HCT116 (cell line): Measurements from ENCODE around the gene TF. TPM values are rescaled to one million over a fixed set of nuclear protein-coding genes. Genes with fewer than 3 reads are reported as not detected.

Source experiments
- ATAC-seq: fragments of 200-7000 bp; cut with Tn5 transposase; 2 replicates; pipeline ENCODE4 v1.9.1; 2020; ENCODE audit warnings: mild to moderate bottlenecking, moderate library complexity
- BruUV-seq: library from RNA; stranded (reverse); fragments of 400-500 nt; replicated peaks from 2 replicates; lab custom pipeline; 2021; lab: Mats Ljungman, UMichigan
- CTCF ChIA-PET: fragments of 300-600 bp; sonication (Branson Sonifier 250); formaldehyde crosslinking; loops from one replicate; lab custom pipeline; 2021; ENCODE audit warnings: antibody characterized with exemption; lab: Charles Lee
- POLR2A ChIA-PET: fragments of 300-600, 350-600 bp; sonication (Branson Sonifier 250); formaldehyde crosslinking; loops from one replicate; lab custom pipeline; 2021; ENCODE audit warnings: antibody characterized with exemption; lab: Charles Lee
- RAD21 ChIA-PET, 2 experiments: fragments of 300-600 bp; sonication (Branson Sonifier 250); formaldehyde crosslinking; loops; one replicate each; lab custom pipeline; 2023; ENCODE audit warnings: low total read pairs in 2 of 2; ENCODE audit not compliant: uncharacterized antibody in 2 of 2, unreplicated experiment in 2 of 2, low non-redundant PET in 1 of 2; lab: Charles Lee
- DNase-seq: peaks from one replicate; pipeline ENCODE4 v3.0.0-alpha.2; 2010; ENCODE audit warnings: low read depth, low spot score
- H2AFZ ChIP-seq: fragments of 200-600 bp; shearing (Covaris generic), sonication (generic); 2 replicates; pipeline ENCODE4 v1.6.1; 2017; ENCODE audit warnings: low read depth, mixed run types, mixed read lengths, antibody characterized with exemption, low read length; ENCODE audit not compliant: poor library complexity, severe bottlenecking
- H3K27ac ChIP-seq: 2 replicates; pipeline ENCODE4 v1.5.1; 2012; ENCODE audit warnings: low read depth, low read length
- H3K27me3 ChIP-seq: fragments of 200-600 bp; sonication (generic); 2 replicates; pipeline ENCODE4 v1.6.1; 2016; ENCODE audit warnings: mixed run types, low read length, mixed read lengths; ENCODE audit not compliant: insufficient read depth
- H3K36me3 ChIP-seq, 2 experiments: fragments of 200-500 bp in 1 of 2; fragments of 200-600 bp in 1 of 2; sonication (Bioruptor generic) in 1 of 2; sonication (generic) in 1 of 2; 2 replicates each; pipeline versions ENCODE4 v1.5.1 to v1.6.1; 2014 to 2016; ENCODE audit warnings: low read length in 2 of 2, inconsistent platforms in 1 of 2, mixed read lengths in 1 of 2, mixed run types in 1 of 2; ENCODE audit not compliant: insufficient read depth in 2 of 2, control insufficient read depth in 1 of 2
- H3K4me1 ChIP-seq, 2 experiments: fragments of 200-600 bp in 1 of 2; sonication (generic) in 1 of 2; 2 replicates each; pipeline versions ENCODE4 v1.5.1 to v1.6.1; 2012 to 2017; ENCODE audit warnings: low read length in 2 of 2, inconsistent platforms in 1 of 2, mild to moderate bottlenecking in 1 of 2, mixed read lengths in 1 of 2, mixed run types in 1 of 2, moderate library complexity in 1 of 2; ENCODE audit not compliant: insufficient read depth in 2 of 2, control insufficient read depth in 1 of 2
- H3K4me2 ChIP-seq: fragments of 200-600 bp; sonication (generic); 2 replicates; pipeline ENCODE4 v1.6.1; 2017; ENCODE audit warnings: mixed run types, low read length, mixed read lengths
- H3K4me3 ChIP-seq, 2 experiments: fragments of 200-600 bp in 1 of 2; sonication (generic) in 1 of 2; replicated peaks in 1 of 2; 2 replicates each; pipeline ENCODE4 v1.5.1; 2011 to 2016; ENCODE audit warnings: low read length in 2 of 2, control low read depth in 1 of 2, low read depth in 1 of 2, mild to moderate bottlenecking in 1 of 2, mixed read lengths in 1 of 2, mixed run types in 1 of 2
- H3K79me2 ChIP-seq: fragments of 200-600 bp; sonication (generic); 2 replicates; pipeline ENCODE4 v1.6.1; 2017; ENCODE audit warnings: mild to moderate bottlenecking, mixed run types, low read length, moderate library complexity, mixed read lengths; ENCODE audit not compliant: insufficient read depth
- H3K9ac ChIP-seq: fragments of 200-600 bp; sonication (generic); 2 replicates; pipeline ENCODE4 v1.6.1; 2016; ENCODE audit warnings: low read length, mixed read lengths
- H3K9me2 ChIP-seq: fragments of 200-600 bp; sonication (generic), shearing (Covaris generic); 2 replicates; pipeline ENCODE4 v1.6.1; 2017; ENCODE audit warnings: mixed run types, mild to moderate bottlenecking, moderate library complexity; ENCODE audit not compliant: insufficient read depth
- H3K9me3 ChIP-seq, 2 experiments: fragments of 200-500 bp in 1 of 2; fragments of 200-600 bp in 1 of 2; sonication (Bioruptor generic) in 1 of 2; sonication (generic) in 1 of 2; 2 replicates each; pipeline ENCODE4 v1.6.1; 2014 to 2017; ENCODE audit warnings: low read length in 2 of 2, mixed read lengths in 2 of 2, inconsistent platforms in 1 of 2, low read depth in 1 of 2, mild to moderate bottlenecking in 1 of 2, mixed run types in 1 of 2, moderate library complexity in 1 of 2; ENCODE audit not compliant: control insufficient read depth in 1 of 2, insufficient read depth in 1 of 2
- H4K20me1 ChIP-seq: fragments of 200-600 bp; sonication (generic), shearing (Covaris generic); 2 replicates; pipeline ENCODE4 v1.6.1; 2017; ENCODE audit warnings: mixed run types, mild to moderate bottlenecking, moderate library complexity; ENCODE audit not compliant: insufficient read depth
- EGR1 ChIP-seq: IDR thresholded peaks from 2 replicates; pipeline ENCODE4 v1.6.1; 2012; ENCODE audit warnings: low read depth
- ELF1 ChIP-seq: IDR thresholded peaks from 2 replicates; pipeline ENCODE4 v1.6.1; 2012; ENCODE audit warnings: low read depth, borderline replicate concordance
- JUND ChIP-seq: IDR thresholded peaks from 2 replicates; pipeline ENCODE4 v1.6.1; 2012
- MAX ChIP-seq: IDR thresholded peaks from 2 replicates; pipeline ENCODE4 v1.6.1; 2012
- POLR2AphosphoS5 ChIP-seq: IDR thresholded peaks from 2 replicates; pipeline ENCODE4 v1.6.1; 2011; ENCODE audit warnings: mild to moderate bottlenecking, low read depth, low read length, moderate library complexity
- SP1 ChIP-seq: IDR thresholded peaks from 2 replicates; pipeline ENCODE4 v1.6.1; 2012; ENCODE audit warnings: low read depth
- TCF7L2 ChIP-seq: IDR thresholded peaks from 2 replicates; pipeline ENCODE4 v1.7.0; 2011; ENCODE audit warnings: borderline replicate concordance, inconsistent platforms; ENCODE audit not compliant: insufficient read depth, insufficient read length; ENCODE audit errors: extremely low read depth
- ZBTB33 ChIP-seq: IDR thresholded peaks from 2 replicates; pipeline ENCODE4 v1.6.1; 2011; ENCODE audit warnings: mild to moderate bottlenecking, low read length, moderate library complexity; ENCODE audit not compliant: insufficient replicate concordance; ENCODE audit errors: extremely low read depth
- ZFX ChIP-seq: fragments of 450-650 bp; IDR thresholded peaks from 2 replicates; pipeline ENCODE4 v1.6.1; 2017
- ZNF274 ChIP-seq: fragments of 200-500 bp; sonication (Bioruptor generic); IDR thresholded peaks from 2 replicates; pipeline ENCODE4 v1.6.1; 2014; ENCODE audit warnings: mild to moderate bottlenecking, low read depth, low read length, inconsistent platforms
- intact Hi-C: fragments of 100-400 bp; cut with micrococcal nuclease; formaldehyde crosslinking; loops from 2 replicates; pipeline ENCODE4 v1.10.0; 2022
- total RNA-seq: library from RNA; stranded (reverse); gene quantifications from one replicate; pipeline ENCODE4 v1.2.1, GENCODE V29; 2021; ENCODE audit not compliant: unreplicated experiment

TF gene
- total RNA-seq, 1 experiment from 2014 or later: 10.4 TPM

- Histone ChIP-seq H3K36me3 (peaks cover 4 to 16% of the 10 kb centered on the region in 2 experiments; a peak in 3 of 4 replicates), H2AFZ (no peak overlapping the region), H3K9me3 (no peaks in the 10 kb centered on the region), H3K4me1 (no peaks in the 10 kb centered on the region), H3K27me3 (no peaks in the 10 kb centered on the region), H3K4me3 (no peak overlapping the region), H3K9ac (no peak overlapping the region), H3K79me2 (no peaks in the 10 kb centered on the region), H3K9me2 (no peaks in the 10 kb centered on the region), H4K20me1 (no peaks in the 10 kb centered on the region), H3K4me2 (no peak overlapping the region), H3K27ac (no peak overlapping the region)
- intact Hi-C loops: no loop called here
- POLR2A ChIA-PET: no interaction called here
- CTCF ChIA-PET: no interaction called here
- ATAC-seq (no peak), DNase-seq (no peak)
- RAD21 ChIA-PET: no interaction called here
- BruUV-seq: no TSS peak
- TF ChIP-seq ZBTB33 (no peak), EGR1 (no peak), MAX (no peak), TCF7L2 (no peak), JUND (no peak), ELF1 (no peak), ZNF274 (no peak), POLR2AphosphoS5 (no peak), ZFX (no peak), SP1 (no peak)
- TF ChIP-seq, all 23 proteins: peak for 0
Observed at GRCh38 chr3:133827136-133827535, 80.9 kb downstream of the TF start.
